Activated T-cell treated with anti-CD3 and anti-CD28 coated beads, Interleukin-2, amount 50 U/mL, for 72 hours (primary cell): Measurements from ENCODE around the gene NECTIN1. TPM values are rescaled to one million over a fixed set of nuclear protein-coding genes. Genes with fewer than 3 reads are reported as not detected.

Source experiments
- ATAC-seq, 2 donors: fragments of 150-1000 bp; cut with Tn5 transposase; replicated peaks in 1 of 2; 2 replicates each; pipeline ENCODE4 v1.10.0; 2021; ENCODE audit warnings: moderate library complexity in 2 of 2, mild to moderate bottlenecking in 1 of 2
- DNase-seq, 2 donors: peaks; one replicate each; pipeline ENCODE4 v3.0.0; 2021 to 2022; ENCODE audit warnings: mixed read lengths in 1 of 2
- H3K27ac Mint-ChIP-seq: one replicate; pipeline ENCODE4 v1.8.0; 2022; ENCODE audit warnings: mild to moderate bottlenecking, moderate library complexity, mixed read lengths
- H3K27me3 Mint-ChIP-seq: one replicate; pipeline ENCODE4 v1.8.0; 2022; ENCODE audit warnings: low read depth, mixed read lengths
- H3K36me3 Mint-ChIP-seq, 2 donors: one replicate each; pipeline ENCODE4 v1.8.0; 2022; ENCODE audit warnings: mixed read lengths in 2 of 2, mild to moderate bottlenecking in 1 of 2; ENCODE audit not compliant: insufficient read depth in 2 of 2
- H3K4me1 Mint-ChIP-seq: one replicate; pipeline ENCODE4 v1.8.0; 2022; ENCODE audit warnings: low read depth, mixed read lengths
- H3K4me3 Mint-ChIP-seq, 2 donors: one replicate each; pipeline ENCODE4 v1.8.0; 2022; ENCODE audit warnings: mild to moderate bottlenecking in 2 of 2, mixed read lengths in 2 of 2, moderate library complexity in 2 of 2
- H3K9me3 Mint-ChIP-seq, 2 donors: one replicate each; pipeline ENCODE4 v1.8.0; 2022; ENCODE audit warnings: mixed read lengths in 2 of 2
- total RNA-seq, 2 donors: library from RNA; stranded (reverse); gene quantifications; one replicate each; pipeline ENCODE4 v1.2.3, GENCODE V29; 2022

NECTIN1 gene
- total RNA-seq, 2 donors from 2014 or later = 1.5 to 2.6 TPM

DNA sequence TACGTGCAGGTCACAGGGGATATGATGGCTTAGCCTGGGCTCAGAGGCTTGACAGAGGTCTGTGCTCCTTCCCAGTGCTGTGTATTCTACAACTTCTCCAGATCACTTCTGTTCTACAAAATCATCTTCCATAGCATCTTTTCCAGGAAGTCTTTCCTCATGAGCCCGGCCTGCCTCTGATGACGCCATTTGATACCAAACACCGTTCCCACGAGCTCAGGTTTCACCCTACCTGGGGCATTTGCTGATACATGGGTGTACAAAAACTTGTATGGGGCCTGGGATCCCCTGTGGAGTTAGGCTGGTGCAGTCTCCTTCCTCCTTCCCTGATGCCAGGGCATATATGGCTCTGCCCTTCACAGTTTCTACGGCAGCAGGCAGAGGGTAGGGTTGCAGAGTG, 78.7 kb downstream of the NECTIN1 start:
- Mint-ChIP-seq H3K27me3 (peaks cover 5% of the 10 kb centered on the region), H3K27ac (no peak overlapping the region)
- no peak for DNase-seq

DNA sequence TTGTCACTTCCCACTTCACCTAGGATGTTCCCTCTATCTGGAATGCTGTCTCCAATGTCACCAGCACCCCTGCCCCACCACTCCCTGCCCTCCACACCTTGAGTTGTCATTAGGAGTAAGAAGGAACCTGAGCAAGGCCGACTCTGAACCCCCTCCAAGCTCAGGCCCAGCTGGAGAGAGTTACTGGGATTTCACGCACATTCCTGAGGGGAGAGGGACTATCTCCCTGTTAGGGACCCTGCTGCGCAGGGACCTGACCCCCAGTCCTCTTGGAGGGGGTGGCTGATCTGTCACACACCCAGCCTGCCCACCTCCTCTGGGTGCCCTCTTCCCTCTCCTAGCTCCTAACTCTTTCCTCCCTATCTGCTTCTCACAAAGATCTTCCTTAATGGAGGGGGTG, 81.7 kb downstream of the NECTIN1 start:
- H3K27ac Mint-ChIP-seq = no peak overlapping the region
- no peak for ATAC-seq
- H3K36me3 Mint-ChIP-seq = no peaks in the 10 kb centered on the region
- H3K4me3 Mint-ChIP-seq = no peak overlapping the region
- DNase-seq = no peak
- no peaks in the 10 kb centered on the region for H3K4me1 Mint-ChIP-seq
- peaks cover 0 to 3% of the 10 kb centered on the region in 2 donors for H3K9me3 Mint-ChIP-seq
- peaks cover 2% of the 10 kb centered on the region for H3K27me3 Mint-ChIP-seq

More for the DNA sequence above, 78.7 kb downstream of the NECTIN1 start:
- Mint-ChIP-seq H3K36me3 (no peaks in the 10 kb centered on the region), H3K9me3 (peaks cover 0 to 3% of the 10 kb centered on the region in 2 donors), H3K4me1 (no peaks in the 10 kb centered on the region), H3K4me3 (no peak overlapping the region)
- no peak for ATAC-seq

DNA sequence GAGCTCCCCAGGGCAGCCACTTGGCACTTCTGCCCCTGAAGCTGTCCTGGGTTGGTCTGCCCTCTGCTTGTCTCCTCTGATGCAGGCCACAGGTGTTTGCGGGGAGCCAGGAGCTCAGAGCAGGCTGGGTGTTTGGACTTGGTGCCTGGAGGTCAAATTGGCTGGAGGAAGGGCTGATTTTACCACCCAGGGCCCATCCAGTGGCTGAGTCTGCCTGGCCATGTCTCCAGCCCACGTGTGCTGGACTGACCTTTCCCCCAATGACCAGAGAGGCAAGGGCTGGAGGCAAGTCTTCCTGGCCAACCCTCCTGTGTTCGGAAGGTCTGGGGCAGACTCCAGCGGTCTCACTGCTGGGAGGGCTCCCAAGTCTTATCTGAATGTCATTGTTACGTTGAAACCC, 84.0 kb downstream of the NECTIN1 start:
- no peak overlapping the region for H3K27ac Mint-ChIP-seq
- peaks cover 0 to 3% of the 10 kb centered on the region in 2 donors for H3K9me3 Mint-ChIP-seq
- no peaks in the 10 kb centered on the region for H3K36me3 Mint-ChIP-seq
- no peak for ATAC-seq
- DNase-seq = no peak
- H3K27me3 Mint-ChIP-seq = no peaks in the 10 kb centered on the region
- no peak overlapping the region for H3K4me3 Mint-ChIP-seq
- no peaks in the 10 kb centered on the region for H3K4me1 Mint-ChIP-seq

DNA sequence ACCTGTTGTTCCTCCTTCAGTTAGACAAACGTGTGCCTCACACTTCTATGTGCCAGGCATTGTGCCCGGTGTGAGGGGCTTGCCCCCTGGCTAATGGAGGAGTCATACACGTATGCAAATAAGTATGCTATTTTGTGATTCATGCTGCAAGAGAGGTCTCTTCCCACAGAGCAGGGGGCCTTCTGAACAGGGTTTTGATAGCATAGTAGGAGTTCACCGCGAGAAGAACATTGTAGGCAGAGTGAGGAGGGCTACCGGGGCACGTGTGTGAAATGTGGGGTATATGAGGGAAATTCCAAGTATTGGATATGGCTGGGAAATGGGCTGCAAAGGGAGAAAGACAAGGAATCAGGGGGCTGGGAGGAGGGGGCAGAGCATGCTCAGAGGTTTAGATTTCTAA, 84.5 kb downstream of the NECTIN1 start:
- ATAC-seq (no peak), DNase-seq (no peak)
- H3K36me3 Mint-ChIP-seq = no peaks in the 10 kb centered on the region
- no peaks in the 10 kb centered on the region for H3K4me1 Mint-ChIP-seq
- H3K27me3 Mint-ChIP-seq = no peaks in the 10 kb centered on the region
- peaks cover 0 to 3% of the 10 kb centered on the region in 2 donors for H3K9me3 Mint-ChIP-seq
- no peak overlapping the region for H3K27ac Mint-ChIP-seq
- H3K4me3 Mint-ChIP-seq = no peak overlapping the region

DNA sequence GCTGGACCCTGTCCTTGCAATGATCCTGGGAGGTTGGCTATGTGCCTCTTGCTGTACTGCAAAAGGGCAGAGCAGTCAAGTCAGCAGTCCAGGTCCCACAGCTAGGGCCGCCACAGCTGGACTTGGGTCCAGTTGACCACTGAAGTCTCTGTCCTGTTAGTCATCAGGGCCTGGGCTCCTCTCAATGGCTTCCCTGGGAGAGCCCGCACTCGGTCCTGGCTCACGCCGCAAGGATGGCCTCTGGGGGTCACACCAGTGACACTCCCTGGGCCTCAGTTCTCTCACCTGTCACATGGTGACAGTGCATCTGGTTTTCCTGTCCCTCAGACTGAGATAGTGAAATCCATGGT, 85.1 kb downstream of the NECTIN1 start:
- Mint-ChIP-seq H3K27me3 (no peaks in the 10 kb centered on the region), H3K4me3 (no peak overlapping the region), H3K9me3 (peaks cover 0 to 3% of the 10 kb centered on the region in 2 donors), H3K27ac (no peak overlapping the region), H3K36me3 (no peaks in the 10 kb centered on the region), H3K4me1 (no peaks in the 10 kb centered on the region)
- DNase-seq (no peak), ATAC-seq (no peak)

DNA sequence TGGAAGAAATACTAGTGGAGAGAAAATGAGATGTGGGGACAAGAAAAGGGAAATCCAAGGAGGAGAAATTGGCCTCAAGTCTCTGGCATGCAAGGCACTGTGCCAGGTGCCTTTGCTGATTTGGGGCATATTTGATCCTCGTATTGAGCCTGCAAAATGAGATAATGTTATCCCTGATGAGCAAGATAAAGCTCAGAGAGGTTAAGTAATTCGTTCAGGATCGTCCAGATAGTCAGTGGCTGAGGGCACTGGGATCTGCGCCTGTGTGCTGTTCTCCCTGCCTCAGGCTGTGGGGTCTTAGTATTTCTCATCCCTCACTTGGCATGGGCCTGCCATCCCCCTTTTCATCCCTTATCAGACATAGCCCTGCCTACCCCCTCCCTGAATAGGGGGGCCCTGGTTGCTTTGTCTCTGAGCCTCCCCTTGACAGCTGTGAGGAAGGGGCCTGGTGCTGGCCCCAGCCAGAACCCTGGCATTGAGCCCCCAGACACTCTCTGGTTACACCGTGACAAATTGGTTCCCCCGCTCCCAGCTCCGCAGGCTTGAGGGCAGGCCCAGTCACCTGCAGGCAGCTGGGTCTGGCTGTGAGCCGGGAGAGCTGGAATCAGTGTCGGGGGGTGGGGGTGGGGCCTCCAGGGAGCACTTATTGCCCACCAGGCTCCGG, 85.7 kb downstream of the NECTIN1 start:
- Mint-ChIP-seq H3K36me3 (no peaks in the 10 kb centered on the region), H3K4me3 (no peak overlapping the region), H3K4me1 (no peaks in the 10 kb centered on the region), H3K9me3 (peaks cover 0 to 3% of the 10 kb centered on the region in 2 donors), H3K27me3 (no peaks in the 10 kb centered on the region), H3K27ac (no peak overlapping the region)
- no peak for DNase-seq
- ATAC-seq = no peak

DNA sequence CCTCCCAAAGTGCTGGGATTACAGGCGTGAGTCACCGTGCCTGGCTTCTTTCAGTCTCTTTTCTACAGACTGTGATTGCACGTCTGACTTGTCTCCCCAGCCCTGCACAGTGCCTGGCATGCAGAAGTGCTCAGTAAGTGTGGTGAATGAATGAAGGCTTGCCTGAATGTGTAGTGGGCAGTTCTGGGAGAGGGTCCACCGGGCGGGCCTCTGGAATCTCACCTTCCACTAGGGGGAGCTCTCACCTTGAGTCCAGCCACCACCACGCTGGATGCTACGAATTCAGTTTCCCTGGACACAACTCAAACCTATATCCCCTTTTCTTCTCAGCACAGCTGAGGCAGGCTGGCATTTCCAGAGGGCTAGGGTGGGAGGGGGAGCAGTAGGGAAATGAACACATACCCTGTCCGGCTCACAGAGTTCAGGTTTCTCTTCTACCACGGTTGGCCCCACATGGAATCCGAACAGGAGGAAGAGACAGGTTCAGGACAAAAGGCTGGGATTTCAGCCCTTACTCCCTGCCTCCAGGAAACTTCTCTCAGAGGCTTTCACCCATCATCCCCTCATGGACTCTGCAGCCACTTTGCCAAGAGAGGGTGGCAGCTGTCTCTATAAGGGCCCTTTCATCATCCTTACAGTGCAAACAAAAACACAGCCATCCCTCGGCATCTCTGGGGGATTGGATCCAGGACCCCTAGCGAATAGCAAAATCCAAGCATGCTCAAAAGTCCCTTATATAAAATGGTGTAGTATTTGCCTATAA, 86.8 kb downstream of the NECTIN1 start:
- no peak for ATAC-seq
- Mint-ChIP-seq H3K4me3 (no peak overlapping the region), H3K9me3 (no peaks in the 10 kb centered on the region), H3K36me3 (no peaks in the 10 kb centered on the region), H3K4me1 (no peaks in the 10 kb centered on the region), H3K27ac (no peak overlapping the region), H3K27me3 (no peaks in the 10 kb centered on the region)
- peak; percentile 14 to 21 for DNase-seq

DNA sequence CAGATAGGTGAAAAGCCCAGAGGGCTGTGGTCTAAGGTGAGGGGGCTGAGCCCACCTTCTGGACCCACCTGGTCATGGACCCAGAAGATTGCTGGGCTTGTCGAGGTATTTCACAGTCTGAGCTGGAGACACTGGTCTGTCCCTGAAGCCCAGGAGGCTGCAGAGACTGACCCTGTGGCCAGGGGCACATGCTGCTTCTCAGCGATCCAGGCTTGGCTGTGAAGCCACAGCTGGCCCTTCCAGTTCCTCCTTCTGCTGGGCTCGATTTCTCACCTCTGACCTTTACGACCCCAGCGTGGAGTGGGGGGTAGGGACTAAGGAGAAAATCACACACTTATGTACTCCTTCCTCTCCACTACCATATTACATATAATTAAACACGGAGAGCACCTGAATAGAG, 88.5 kb downstream of the NECTIN1 start:
- Mint-ChIP-seq H3K9me3 (no peaks in the 10 kb centered on the region), H3K36me3 (no peaks in the 10 kb centered on the region), H3K27ac (no peak overlapping the region), H3K27me3 (no peaks in the 10 kb centered on the region), H3K4me1 (no peaks in the 10 kb centered on the region), H3K4me3 (no peak overlapping the region)
- no peak for DNase-seq
- ATAC-seq = no peak

DNA sequence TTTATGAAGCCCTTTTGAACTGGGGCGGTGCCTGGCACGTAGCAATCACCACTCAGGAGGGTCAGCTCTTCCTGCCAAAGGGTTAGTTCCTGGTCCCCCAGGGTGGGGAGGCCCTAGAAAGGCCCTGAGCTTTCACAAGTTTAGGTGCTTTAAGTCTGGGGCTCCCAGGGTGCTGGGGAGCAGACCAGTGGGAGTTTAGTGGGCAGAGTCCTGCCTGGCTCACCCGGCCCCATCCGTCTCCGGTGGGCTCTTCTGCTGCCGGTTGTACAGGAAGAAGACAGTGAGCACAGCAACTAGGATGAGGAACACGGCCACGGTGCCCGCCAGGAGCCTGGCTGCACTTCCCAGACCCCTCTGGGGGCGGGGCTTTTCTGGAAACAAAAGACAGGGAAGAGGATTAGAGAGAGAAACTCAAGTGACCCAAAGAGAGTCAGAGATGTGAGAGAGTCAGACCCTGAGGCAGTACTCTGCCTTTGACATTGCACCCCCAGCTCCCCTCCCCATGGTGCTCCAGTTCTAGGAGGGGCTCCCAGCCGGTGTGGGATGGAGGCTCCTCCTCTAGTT, 89.3 kb downstream of the NECTIN1 start:
- ATAC-seq (no peak), DNase-seq (no peak)
- H3K4me1 Mint-ChIP-seq = no peaks in the 10 kb centered on the region
- H3K27me3 Mint-ChIP-seq = no peaks in the 10 kb centered on the region
- H3K4me3 Mint-ChIP-seq = no peak overlapping the region
- H3K9me3 Mint-ChIP-seq = no peaks in the 10 kb centered on the region
- H3K36me3 Mint-ChIP-seq = no peaks in the 10 kb centered on the region
- no peak overlapping the region for H3K27ac Mint-ChIP-seq

DNA sequence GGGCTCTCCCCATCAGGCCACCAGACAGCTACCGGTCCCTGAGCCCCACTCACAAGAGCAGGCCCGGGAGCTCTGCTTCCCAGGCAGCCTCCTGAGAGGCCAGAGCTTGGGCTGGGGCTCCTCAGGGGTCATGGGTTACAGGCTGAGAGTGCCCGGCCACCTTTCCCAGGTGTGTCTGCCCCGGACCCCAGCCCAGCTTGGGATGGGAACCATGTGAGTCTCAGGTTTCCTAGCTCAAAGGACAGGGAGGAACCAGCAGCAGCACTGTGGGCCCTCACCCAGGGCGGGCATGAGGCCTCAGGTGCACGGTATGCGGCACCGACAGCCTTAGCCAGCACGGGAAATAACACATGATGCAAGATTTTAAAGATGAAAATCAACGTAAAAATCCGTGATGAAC, 90.1 kb downstream of the NECTIN1 start:
- DNase-seq (no peak), ATAC-seq (no peak)
- Mint-ChIP-seq H3K4me3 (no peak overlapping the region), H3K9me3 (no peaks in the 10 kb centered on the region), H3K36me3 (no peaks in the 10 kb centered on the region), H3K4me1 (no peaks in the 10 kb centered on the region), H3K27me3 (no peaks in the 10 kb centered on the region), H3K27ac (no peak overlapping the region)

DNA sequence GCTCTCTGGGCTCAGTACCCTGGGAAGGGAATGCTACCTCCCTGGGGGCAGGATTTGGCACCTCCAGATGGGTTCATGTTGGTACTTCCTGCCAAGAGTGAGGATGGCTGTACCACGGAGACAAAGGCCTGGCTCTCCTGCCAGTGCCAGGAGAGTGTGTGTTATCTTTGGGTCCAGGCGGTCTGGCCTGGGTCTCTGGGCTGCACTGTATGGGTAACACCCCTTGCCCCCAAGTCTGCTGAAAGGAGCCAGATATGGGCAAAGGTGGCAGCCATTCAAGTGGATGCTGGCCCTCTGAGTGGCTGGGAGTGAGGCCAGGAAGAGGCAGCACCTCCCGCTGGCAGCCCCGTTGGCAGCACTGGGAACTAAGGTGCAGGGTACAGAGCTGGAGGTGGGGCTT, 91.5 kb downstream of the NECTIN1 start:
- no peak overlapping the region for H3K27ac Mint-ChIP-seq
- no peaks in the 10 kb centered on the region for H3K27me3 Mint-ChIP-seq
- ATAC-seq (no peak), DNase-seq (no peak)
- no peak overlapping the region for H3K4me3 Mint-ChIP-seq
- no peaks in the 10 kb centered on the region for H3K4me1 Mint-ChIP-seq
- H3K36me3 Mint-ChIP-seq = no peaks in the 10 kb centered on the region
- H3K9me3 Mint-ChIP-seq = no peaks in the 10 kb centered on the region

DNA sequence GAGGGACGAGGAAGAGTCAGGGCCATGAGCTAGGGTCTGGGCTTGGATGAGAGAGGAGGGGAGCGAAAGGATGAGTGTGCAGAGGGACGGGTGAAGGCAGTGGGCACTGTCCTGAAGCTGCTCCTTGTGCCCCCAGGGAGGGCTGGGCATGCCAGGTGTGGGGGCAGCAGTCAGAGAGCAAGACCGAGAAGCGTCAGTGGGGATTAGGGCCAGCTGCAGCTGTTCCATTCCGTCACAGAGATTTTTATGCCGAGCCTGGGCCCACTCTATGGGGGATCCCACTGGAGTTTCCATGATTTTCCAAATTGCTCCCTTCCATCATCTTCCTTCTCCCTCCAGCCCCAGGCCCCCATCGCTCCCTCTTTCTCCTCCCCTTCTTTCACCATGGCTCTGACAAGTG, 93.2 kb downstream of the NECTIN1 start:
- Mint-ChIP-seq H3K27me3 (no peaks in the 10 kb centered on the region), H3K27ac (no peak overlapping the region), H3K4me1 (no peaks in the 10 kb centered on the region), H3K4me3 (no peak overlapping the region), H3K36me3 (no peaks in the 10 kb centered on the region), H3K9me3 (no peaks in the 10 kb centered on the region)
- DNase-seq (no peak), ATAC-seq (no peak)

DNA sequence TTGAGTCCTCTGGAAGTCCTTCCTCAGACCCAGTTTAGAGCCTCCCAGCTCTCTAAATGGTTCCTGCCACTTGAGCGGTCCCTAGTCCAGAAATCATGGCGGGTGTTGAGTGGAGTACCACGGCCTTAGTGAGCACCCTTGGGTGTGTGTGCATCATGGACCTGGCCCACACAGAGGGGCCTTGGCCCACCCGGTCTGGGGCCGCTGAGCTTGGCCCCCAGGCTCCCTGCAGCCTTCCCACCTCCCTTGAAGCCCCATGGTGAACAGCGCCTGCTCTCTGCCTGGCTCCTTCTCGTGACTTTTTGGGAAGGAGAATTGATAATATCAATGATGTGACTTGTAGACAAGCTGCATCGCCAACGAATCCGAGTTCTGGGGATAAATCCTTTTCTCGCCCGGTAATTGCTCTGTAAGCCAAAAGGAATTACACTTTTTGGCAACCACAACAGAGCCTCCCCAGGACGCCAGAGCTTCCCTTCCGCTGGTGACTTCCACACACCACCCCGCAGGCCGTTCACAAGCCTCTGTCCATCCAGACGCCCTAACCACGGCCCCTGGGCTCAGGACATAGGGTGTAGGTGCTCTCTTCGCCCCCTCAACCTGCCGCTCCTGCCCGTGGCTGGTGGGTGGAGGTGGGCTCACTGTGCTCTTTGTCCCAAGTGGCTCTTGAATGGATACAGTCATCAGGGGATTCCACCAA, 93.8 kb downstream of the NECTIN1 start:
- DNase-seq = no peak
- H3K27ac Mint-ChIP-seq = no peak overlapping the region
- no peaks in the 10 kb centered on the region for H3K27me3 Mint-ChIP-seq
- no peak for ATAC-seq
- H3K4me3 Mint-ChIP-seq = no peak overlapping the region
- H3K4me1 Mint-ChIP-seq = no peaks in the 10 kb centered on the region
- H3K36me3 Mint-ChIP-seq = no peaks in the 10 kb centered on the region
- H3K9me3 Mint-ChIP-seq = no peaks in the 10 kb centered on the region
